Thoracic aorta (tissue), 2 donors: ENCODE results near the gene ECEL1. TPM values are rescaled to one million over a fixed set of nuclear protein-coding genes. Genes with fewer than 3 reads are reported as not detected.

Experiments used
- ATAC-seq: fragments of 150-250 bp; one replicate; pipeline ENCODE4 v1.8.0; 2017; ENCODE audit warnings: low read depth; ENCODE audit not compliant: insufficient number of reproducible peaks, low FRiP score
- DNase-seq: peaks from one replicate; pipeline ENCODE4 v3.0.0-alpha.2; 2020; ENCODE audit warnings: low spot score
- H3K27ac ChIP-seq, 2 donors: fragments of 200-600 bp; sonication (generic); 1 replicate in 1 of 2; 2 replicates in 1 of 2; pipeline ENCODE4 v1.5.1; 2016; ENCODE audit warnings: mild to moderate bottlenecking in 2 of 2, moderate library complexity in 2 of 2
- H3K27me3 ChIP-seq: fragments of 200-600 bp; sonication (generic); replicated peaks from 2 replicates; pipeline ENCODE4 v1.6.0; 2016; ENCODE audit warnings: mild to moderate bottlenecking; ENCODE audit not compliant: insufficient read depth
- H3K36me3 ChIP-seq: fragments of 200-600 bp; sonication (generic); one replicate; pipeline ENCODE4 v1.5.1; 2016
- H3K4me1 ChIP-seq, 2 donors: fragments of 200-600 bp; sonication (generic); 1 replicate in 1 of 2; 2 replicates in 1 of 2; pipeline versions ENCODE4 v1.5.1 to v1.6.0; 2016; ENCODE audit warnings: low read depth in 2 of 2, mild to moderate bottlenecking in 1 of 2; ENCODE audit not compliant: control insufficient read depth in 1 of 2
- H3K4me3 ChIP-seq: fragments of 200-600 bp; sonication (generic); 2 replicates; pipeline ENCODE4 v1.5.1; 2016; ENCODE audit warnings: mild to moderate bottlenecking
- H3K9me3 ChIP-seq: fragments of 200-600 bp; sonication (generic); 2 replicates; pipeline ENCODE4 v1.5.1; 2016
- CTCF ChIP-seq: fragments of 200-600 bp; sonication (generic); IDR thresholded peaks from one replicate; pipeline ENCODE4 v1.5.1; 2019; ENCODE audit warnings: antibody characterized with exemption
- total RNA-seq, 2 donors: library from RNA; depleted of rRNA; stranded (reverse); fragments of >200 nt; gene quantifications; one replicate each; pipeline versions ENCODE4 v1.1.0 to v1.2.3, GENCODE V29; 2016

The ECEL1 gene
- total RNA-seq, 2 donors from 2014 or later: 1.6 to 2.8 TPM

GRCh38 chr2:232482301-232483238 is 5.1 kb downstream of the ECEL1 start:
- H3K36me3 ChIP-seq: no peaks in the 10 kb centered on the region
- no peak for ATAC-seq
- no peak overlapping the region for H3K27ac ChIP-seq
- no peak for DNase-seq
- H3K9me3 ChIP-seq: no peaks in the 10 kb centered on the region
- H3K27me3 ChIP-seq: peaks cover 3% of the 10 kb centered on the region
- no peak overlapping the region for H3K4me3 ChIP-seq
- peaks cover 0 to 6% of the 10 kb centered on the region in 2 donors for H3K4me1 ChIP-seq
- TF ChIP-seq CTCF: no peak

GRCh38 chr2:232481322-232482140 is 6.1 kb downstream of the ECEL1 start:
- DNase-seq (no peak), ATAC-seq (no peak)
- Histone ChIP-seq H3K27me3 (no peaks in the 10 kb centered on the region), H3K36me3 (no peaks in the 10 kb centered on the region), H3K9me3 (no peaks in the 10 kb centered on the region), H3K27ac (no peak overlapping the region), H3K4me1 (no peaks in the 10 kb centered on the region), H3K4me3 (no peak overlapping the region)
- TF ChIP-seq CTCF: no peak

GRCh38 chr2:232480201-232481190 is 7.1 kb downstream of the ECEL1 start:
- no peak for TF ChIP-seq CTCF
- DNase-seq: no peak
- H3K27ac ChIP-seq: no peak overlapping the region
- H3K4me3 ChIP-seq: no peak overlapping the region
- H3K27me3 ChIP-seq: no peaks in the 10 kb centered on the region
- H3K4me1 ChIP-seq: no peaks in the 10 kb centered on the region
- no peaks in the 10 kb centered on the region for H3K36me3 ChIP-seq
- ATAC-seq: no peak
- no peaks in the 10 kb centered on the region for H3K9me3 ChIP-seq

GRCh38 chr2:232479341-232480200 is 8.1 kb downstream of the ECEL1 start:
- ATAC-seq: no peak
- Histone ChIP-seq H3K27me3 (no peaks in the 10 kb centered on the region), H3K4me1 (no peaks in the 10 kb centered on the region), H3K27ac (no peak overlapping the region), H3K9me3 (no peaks in the 10 kb centered on the region), H3K4me3 (no peak overlapping the region), H3K36me3 (no peaks in the 10 kb centered on the region)
- no peak for TF ChIP-seq CTCF
- no peak for DNase-seq
